OCI-LY1 (cell line): Measurements from ENCODE around the gene LIN54.

Experiments
- EZH2 ChIP-seq: fragments of 200-600 bp; sonication (generic), shearing (Covaris generic); IDR thresholded peaks from 2 replicates; pipeline ENCODE4 v1.8.0; 2017; ENCODE audit warnings: borderline replicate concordance, mixed run types, mild to moderate bottlenecking, antibody characterized with exemption, low read length, moderate library complexity, mixed read lengths
- TF ChIP-seq, protein P1 (sequence below): fragments of 200-600 bp; sonication (generic), shearing (Covaris generic); IDR thresholded peaks from 2 replicates; pipeline ENCODE4 v1.5.1; 2017; ENCODE audit warnings: mild to moderate bottlenecking, antibody characterized with exemption, low read length, moderate library complexity, mixed read lengths

DNA sequence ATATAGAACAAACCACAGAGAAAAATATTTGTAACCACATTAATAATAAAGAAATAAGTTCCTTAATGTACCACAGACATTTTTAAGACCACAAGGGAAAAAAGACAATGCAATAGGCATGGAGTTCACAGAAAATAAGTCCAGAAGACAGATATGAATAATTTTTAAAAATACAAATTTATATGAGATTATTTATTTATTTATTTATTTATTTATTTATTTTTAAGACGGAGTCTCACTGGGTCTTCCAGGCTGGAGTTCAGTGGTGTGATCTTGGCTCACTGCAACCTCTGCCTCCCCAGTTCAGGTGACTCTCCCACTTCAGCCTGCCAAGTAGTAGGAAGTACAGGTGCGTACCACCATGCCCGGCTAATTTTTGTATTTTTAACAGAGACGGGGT, 56.4 kb downstream of the LIN54 start:
- TF ChIP-seq, protein P1, sequence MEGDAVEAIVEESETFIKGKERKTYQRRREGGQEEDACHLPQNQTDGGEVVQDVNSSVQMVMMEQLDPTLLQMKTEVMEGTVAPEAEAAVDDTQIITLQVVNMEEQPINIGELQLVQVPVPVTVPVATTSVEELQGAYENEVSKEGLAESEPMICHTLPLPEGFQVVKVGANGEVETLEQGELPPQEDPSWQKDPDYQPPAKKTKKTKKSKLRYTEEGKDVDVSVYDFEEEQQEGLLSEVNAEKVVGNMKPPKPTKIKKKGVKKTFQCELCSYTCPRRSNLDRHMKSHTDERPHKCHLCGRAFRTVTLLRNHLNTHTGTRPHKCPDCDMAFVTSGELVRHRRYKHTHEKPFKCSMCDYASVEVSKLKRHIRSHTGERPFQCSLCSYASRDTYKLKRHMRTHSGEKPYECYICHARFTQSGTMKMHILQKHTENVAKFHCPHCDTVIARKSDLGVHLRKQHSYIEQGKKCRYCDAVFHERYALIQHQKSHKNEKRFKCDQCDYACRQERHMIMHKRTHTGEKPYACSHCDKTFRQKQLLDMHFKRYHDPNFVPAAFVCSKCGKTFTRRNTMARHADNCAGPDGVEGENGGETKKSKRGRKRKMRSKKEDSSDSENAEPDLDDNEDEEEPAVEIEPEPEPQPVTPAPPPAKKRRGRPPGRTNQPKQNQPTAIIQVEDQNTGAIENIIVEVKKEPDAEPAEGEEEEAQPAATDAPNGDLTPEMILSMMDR = no peak
- no peak for TF ChIP-seq EZH2
